SK-N-MC (cell line): ENCODE measurements around the gene HIP1R.
"Not testable (repeated sequence)": the region's sequence is repeated elsewhere in the genome, so short reads cannot be mapped to it uniquely, and the experiment has no call there.

Source experiments
- EZH2 ChIP-seq: fragments of 200-600 bp; sonication (generic); IDR thresholded peaks from one replicate; pipeline ENCODE4 v1.6.1; 2017; ENCODE audit warnings: antibody characterized with exemption
- POLR2AphosphoS5 ChIP-seq: IDR thresholded peaks from 2 replicates; pipeline ENCODE4 v1.6.1; 2012; ENCODE audit warnings: mild to moderate bottlenecking, low read depth, low read length, borderline replicate concordance

GRCh38 chr12:122804957-122805356 is 30.3 kb upstream of the HIP1R start:
- TF ChIP-seq EZH2, POLR2AphosphoS5: not testable (repeated sequence)
